Measurements from ENCODE around the gene CTNND2.

DNA sequence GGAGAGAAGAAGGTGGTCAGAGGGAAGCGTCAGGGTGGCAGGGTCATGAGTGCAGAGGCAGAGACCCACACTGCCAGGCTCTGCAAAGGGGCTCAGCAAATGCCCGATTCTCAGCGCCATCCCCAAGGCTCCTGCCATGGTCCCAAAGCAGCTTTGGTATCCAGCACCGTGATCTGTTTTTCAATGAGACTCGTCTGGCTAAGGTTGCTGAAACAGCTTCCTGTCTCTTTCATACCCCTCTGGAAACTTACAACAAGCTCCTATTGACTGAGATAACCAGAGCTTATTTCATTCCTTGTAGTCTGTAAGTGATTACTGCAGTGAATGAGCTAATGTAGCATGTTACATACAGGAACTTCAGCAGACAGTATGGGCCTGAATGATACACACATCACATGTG, 574.6 kb downstream of the CTNND2 start:
- TF ChIP-seq EZH2 (IDR thresholded peaks at IDR 0.05; ENCODE audit: borderline replicate concordance, control insufficient read depth, low read depth, low read length) (no peak), EP300 (IDR thresholded peaks at IDR 0.05; ENCODE audit: borderline replicate concordance in 1 of 2, control insufficient read depth in 1 of 2, low read depth in 2 of 2, low read length in 2 of 2) (no peak)

All from GM12878 (cell line).